Left hindlimb (tissue), 1 donor: ENCODE data around the gene SNX3.
"Not testable (repeated sequence)": the region's sequence is repeated elsewhere in the genome, so short reads cannot be mapped to it uniquely, and the experiment has no call there.

Experiments used
- DNase-seq: peaks from one replicate; pipeline ENCODE4 v3.0.0-alpha.2; 2018

The SNX3 gene

GRCh38 chr6:108260809-108261569, at the start of gene SNX3:
Gene SNX3, minus strand, starts transcription at chr6:108261040. Its CDS starts 119 bp downstream, at chr6:108260921.
- peak; percentile 95 for DNase-seq

DNA sequence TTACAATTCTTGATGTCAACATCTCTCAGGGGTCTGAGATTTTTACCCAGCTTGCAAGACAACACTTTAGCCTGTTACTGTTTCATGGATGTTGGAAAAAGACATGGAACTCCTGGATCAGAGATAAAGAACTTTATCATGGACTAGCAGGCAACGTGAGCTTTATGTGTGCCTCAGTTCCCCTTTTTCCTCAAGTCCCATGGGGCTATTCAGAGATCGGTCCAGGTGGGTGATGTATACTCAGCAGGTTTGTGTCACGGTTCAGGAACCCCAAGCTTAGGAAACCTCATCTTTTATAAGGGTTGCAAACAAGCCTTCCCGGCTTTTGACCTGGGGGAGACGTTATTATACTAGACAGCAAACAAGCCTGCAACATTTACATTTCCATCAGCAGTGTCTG, 49.0 kb upstream of the SNX3 start:
- DNase-seq = no peak

DNA sequence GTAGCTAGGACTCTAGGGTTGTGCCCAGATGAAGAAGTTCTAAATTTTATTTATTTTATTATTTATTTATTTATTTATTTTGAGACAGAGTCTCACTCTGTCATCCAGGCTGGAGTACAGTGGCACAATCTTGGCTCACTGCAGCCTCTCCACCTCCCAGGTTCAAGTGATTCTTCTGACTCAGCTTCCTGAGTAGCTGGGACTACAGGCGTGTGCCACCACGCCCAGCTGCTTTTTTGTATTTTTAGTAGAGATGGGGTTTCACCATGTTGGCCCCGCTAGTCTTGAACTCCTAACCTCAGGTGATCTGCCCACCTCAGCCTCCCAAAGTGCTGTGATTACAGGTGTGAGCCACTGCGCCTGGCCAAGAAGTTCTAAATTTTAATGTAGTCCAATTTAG, 47.8 kb upstream of the SNX3 start:
- not testable (repeated sequence) for DNase-seq

DNA sequence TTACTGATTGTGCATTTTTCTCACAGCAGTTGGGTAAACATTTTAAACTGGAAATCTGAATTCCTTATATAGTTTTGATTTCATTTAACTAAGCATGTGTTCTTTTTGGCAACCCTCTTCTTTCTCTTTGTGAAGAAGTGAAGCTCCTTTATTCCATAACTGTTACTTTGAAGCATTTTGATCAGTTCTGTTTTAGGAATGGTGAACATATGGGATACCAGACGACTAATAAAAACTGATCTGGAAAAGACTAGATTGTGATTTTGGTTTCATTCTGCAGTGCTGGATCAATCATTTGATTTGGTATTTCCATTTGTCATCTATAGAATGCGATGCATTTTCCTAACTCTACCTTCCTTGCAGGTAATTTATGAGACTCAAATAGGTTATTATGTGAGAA, 43.8 kb upstream of the SNX3 start:
- DNase-seq = no peak

GRCh38 chr6:108302386-108302785, 41.5 kb upstream of the SNX3 start:
- DNase-seq = no peak

- no peak for DNase-seq
Observed at GRCh38 chr6:108295676-108296075, 34.8 kb upstream of the SNX3 start.

- peak; percentile 95 for DNase-seq
Observed at GRCh38 chr6:108294727-108295625, 34.1 kb upstream of the SNX3 start, which contains the start of gene AFG1L. Gene AFG1L, plus strand, starts transcription at chr6:108295054. Its CDS starts 26 bp downstream, at chr6:108295080.

DNA sequence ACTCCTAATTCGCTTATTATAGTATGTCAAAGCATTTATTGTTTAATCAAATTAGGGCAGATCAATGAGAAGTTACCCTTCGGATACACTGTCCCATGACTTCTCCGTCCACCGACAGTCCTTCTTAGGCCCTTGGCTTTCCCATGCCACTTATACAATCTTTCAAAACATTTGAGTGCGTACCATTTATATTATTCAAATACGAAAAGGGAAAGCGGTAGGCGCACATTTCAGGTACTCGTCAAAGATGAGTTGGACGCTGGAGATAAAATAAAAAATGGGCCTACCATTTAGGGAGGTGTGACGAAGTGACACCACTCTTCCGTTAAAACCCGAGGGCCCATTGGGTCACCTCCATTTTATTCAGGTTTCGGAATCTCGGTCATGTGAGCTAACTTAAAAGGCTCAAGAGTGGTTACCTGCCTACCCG, 33.5 kb upstream of the SNX3 start:
- no peak for DNase-seq

DNA sequence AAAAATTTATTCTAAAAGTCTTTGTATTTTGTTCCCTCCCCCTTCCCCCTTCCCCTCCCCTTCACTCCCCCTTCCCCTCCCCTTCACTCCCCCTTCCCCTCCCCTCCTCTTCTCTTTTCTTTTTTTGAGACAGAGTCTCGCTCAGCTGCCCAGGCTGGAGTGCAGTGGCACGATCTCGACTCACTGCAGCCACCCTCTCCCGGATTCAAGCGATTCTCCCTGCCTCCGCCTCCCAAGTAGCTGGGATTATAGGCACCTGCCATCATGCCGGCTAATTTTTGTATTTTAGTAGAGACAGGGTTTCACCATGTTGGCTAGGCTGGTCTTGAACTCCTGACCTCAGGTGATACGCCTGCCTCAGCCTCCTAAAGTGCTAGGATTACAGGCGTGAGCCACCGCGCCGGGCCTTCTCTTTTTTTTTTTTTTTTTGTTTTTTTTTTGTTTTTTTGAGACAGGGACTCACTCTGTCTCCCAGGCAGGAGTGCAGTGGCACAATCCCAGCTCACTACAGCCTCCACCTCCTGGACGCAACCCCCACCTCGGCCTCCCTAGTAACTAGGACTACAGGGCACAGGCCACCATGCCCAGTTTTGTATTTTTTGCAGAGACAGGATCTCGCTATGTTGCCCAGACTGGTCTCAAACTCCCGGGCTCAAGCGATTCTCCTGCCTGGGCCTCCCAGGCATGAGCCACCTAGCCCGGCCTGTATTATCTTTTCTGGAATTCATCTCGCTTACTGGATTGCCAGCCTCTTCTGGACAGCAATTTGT, 32.9 kb upstream of the SNX3 start:
- DNase-seq = no peak

- DNase-seq = not testable (repeated sequence)
Observed at GRCh38 chr6:108292561-108292960, 31.7 kb upstream of the SNX3 start.

- DNase-seq = no peak
Observed at GRCh38 chr6:108291091-108291490, 30.3 kb upstream of the SNX3 start.

DNA sequence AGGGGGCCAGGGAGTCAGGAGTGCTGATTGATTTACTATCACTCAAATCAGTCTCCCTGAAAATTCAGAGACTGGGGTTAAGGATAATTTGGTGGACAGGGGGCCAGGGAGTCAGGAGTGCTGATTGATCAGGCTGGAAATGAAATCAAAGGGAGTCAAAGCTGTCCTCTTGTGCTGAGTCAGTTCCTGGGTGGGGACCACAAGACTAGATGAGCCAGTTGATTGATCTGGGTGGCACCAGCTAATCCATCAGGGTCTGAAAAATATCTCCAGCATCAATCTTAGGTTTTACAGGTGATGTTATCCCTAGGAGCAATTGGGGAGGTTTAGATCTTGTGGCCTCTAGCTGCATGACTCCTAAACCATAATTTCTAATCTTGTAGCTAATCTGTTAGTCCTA, 27.9 kb upstream of the SNX3 start:
- DNase-seq = no peak

GRCh38 chr6:108287373-108287772, 26.5 kb upstream of the SNX3 start:
- DNase-seq = no peak

DNA sequence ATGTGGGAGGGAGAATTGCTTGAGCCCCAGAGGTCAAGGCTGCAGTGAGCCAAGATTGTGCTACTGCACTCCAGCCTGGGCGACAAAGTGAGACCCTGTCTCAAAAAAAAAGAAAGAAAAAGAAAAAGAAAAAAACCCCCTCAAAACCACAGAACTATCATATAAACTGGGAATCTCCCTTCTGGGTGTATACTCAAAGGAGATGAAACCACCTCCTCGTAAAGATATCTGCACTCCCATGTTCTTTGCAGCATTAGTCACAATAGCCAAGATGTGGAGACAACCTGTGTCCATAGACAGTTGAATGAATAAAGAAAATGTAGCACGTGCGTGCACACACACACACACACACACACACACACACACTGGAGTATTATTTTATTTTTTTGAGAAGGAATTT, 25.5 kb upstream of the SNX3 start:
- DNase-seq = no peak

DNA sequence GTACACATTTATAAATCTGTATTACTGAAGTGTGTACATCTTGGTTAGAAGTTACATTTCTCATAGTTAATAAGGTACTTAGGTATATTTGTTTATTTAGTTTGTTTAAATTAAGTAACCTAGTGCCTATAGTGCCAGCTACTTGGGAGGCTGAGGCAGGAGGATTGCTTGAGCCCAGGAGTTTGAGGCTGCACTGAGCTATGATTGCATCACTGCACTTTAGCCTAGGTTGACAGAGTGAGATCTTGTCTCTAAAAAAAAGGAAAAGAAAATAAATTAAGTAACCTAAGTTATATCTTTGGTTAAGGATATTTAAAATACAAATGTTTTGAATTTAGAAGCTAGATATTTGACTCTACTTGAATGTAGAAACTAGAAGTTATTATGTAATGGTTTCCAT, 24.5 kb upstream of the SNX3 start:
- no peak for DNase-seq

DNA sequence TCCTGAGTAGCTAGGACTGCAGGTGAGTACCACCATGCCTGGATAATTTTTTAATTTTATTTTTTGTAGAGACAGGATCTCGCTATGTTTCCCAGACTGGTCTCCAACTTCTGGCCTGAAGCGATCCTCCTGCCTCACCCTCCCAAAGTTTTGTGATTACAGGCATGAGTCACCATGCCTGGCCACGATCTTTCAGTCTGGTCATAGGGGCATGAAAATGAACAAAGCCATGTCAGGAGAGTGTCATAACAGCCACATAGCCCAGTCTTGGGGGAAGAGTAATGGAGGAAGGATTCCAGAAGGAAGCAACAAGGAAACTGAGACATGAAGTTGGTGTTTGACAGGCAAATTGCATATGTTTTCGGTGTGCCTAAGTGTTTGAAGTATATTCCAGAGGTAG, 17.0 kb upstream of the SNX3 start:
- no peak for DNase-seq

GRCh38 chr6:108277295-108277694, 16.5 kb upstream of the SNX3 start:
- no peak for DNase-seq

GRCh38 chr6:108275976-108276375, 15.1 kb upstream of the SNX3 start:
- no peak for DNase-seq

DNA sequence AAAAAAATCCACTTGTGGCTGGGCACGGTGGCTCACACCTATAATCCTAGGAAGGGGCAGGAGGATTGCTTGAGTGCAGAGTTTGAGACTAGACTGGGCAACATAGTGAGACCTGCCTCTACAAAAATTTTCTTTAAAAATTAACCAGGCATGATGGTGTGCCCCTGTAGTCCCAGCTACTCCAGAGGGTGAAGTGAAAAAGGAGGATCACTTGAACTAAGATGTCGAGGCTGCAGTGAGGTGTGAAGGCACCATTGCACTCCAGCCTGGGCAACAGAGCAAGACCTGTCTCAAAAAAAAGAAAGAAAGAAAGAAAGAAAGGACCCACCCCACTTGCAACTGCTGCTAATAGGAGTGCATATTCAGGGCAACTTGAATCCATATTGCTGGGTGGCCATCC, 13.7 kb upstream of the SNX3 start:
- no peak for DNase-seq

- DNase-seq = not testable (repeated sequence)
Observed at GRCh38 chr6:108269955-108270354, 9.1 kb upstream of the SNX3 start.

- no peak for DNase-seq
Observed at GRCh38 chr6:108268845-108269244, 8.0 kb upstream of the SNX3 start.

DNA sequence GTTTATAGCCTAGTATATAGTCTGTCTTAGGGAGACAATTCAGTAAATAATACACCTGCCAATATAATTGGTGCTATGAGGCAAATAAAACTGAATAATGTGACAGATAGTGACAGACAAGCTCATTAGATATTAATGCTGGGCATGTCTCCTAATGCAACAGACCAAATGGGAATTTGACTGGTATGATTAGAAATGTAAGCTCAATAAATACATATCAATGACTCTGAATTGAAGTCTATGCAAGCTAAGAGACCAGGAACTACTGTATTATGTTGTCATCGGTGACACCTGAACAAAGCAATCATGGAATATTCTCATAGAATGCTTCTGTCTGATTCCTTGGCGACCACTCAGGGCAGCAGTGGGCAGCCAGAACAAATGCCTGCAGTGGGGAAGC, 2.5 kb upstream of the SNX3 start:
- no peak for DNase-seq
